NCI-H1436 treated with DMSO at 0.1 percent for 48 hours (cell line): ENCODE results near the gene SREBF2.
"Not testable (repeated sequence)": the region's sequence is repeated elsewhere in the genome, so short reads cannot be mapped to it uniquely, and the experiment has no call there.

ENCODE experiments used
- DNase-seq: peaks from one replicate; lab custom pipeline; 2025; lab: John Stamatoyannopoulos, UW

Gene SREBF2

DNA sequence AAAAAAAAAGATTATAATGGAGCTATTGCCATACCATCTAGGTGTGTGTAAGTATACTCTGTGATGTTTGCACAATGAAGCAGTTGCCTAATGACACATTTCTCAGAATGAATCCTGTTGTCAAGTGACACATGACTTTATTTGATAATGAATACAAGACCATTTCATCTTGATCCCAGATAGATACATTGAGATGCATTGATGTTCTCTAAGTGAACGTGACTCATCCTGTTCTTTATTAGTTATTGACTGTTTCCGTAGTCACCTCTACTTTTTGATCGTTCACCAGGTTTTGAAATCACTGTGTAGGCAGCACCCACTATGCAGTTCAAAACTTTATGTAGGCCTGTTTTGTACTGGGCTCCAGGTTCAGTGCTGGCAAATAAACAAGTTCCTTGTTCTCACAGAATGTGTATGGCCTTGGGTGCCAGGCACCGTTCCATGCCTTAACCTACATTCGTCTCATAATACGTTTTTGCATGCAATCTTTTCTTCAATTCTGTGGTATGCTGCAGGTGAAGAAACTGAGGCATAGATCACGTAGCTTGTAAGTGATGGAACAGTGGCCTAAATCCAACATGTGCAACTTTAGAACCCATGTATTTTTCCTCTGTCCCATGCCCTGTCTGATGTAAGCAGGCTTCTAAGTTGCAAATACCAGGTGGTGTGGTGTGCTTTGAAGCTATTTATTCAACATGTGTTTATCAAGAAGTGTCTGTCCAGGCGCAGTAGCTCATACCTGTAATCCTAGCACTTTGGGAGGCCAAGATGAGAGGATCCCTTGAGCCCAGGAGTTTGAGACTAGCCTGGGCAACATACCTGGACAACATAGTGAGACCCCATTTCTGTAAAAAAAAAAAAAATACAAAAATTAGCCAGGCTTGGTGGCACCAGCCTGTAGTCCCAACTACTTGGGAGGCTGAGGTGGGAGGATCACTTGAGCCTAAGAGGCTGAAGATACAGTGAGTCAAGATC, 10.4 kb downstream of the SREBF2 start:
- no peak for DNase-seq

DNA sequence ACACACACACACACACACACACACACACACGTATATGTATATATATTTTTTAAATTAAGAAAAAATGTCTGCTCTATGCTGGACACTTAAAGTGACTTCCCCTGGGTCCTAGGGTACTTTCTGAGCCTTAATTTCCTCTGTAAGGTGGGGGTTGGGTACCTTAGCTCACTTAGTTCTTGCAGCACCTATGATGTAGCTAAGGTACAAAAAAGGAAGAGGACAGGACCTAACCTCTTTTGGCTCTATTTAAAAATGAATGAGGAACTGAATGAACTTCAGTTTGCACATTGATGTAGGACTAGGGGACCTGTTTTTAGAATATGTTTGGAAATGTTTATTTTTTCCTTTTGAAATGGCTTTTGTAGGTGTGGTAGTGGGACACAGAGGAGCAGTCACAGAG, 11.1 kb downstream of the SREBF2 start:
- DNase-seq = no peak

DNA sequence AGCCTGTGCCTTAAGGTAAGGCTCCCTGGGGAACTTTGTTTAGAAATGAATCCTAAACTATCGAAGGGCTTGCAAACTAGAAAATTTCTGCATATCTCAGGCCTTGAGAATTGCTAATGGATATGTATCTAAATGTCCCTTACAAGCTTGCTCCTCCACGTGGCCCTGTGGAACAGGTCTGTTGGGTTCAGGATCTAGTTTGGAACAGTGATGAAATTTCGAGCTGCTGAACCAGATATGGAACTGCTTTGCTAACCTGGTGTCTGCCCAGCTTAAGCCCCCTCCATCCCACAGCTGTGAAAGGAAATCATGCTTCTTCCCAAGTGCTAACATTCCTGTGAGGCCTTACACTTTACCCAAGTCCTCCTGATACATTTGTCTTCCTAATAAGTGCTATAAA, 11.6 kb downstream of the SREBF2 start:
- DNase-seq = no peak

DNA sequence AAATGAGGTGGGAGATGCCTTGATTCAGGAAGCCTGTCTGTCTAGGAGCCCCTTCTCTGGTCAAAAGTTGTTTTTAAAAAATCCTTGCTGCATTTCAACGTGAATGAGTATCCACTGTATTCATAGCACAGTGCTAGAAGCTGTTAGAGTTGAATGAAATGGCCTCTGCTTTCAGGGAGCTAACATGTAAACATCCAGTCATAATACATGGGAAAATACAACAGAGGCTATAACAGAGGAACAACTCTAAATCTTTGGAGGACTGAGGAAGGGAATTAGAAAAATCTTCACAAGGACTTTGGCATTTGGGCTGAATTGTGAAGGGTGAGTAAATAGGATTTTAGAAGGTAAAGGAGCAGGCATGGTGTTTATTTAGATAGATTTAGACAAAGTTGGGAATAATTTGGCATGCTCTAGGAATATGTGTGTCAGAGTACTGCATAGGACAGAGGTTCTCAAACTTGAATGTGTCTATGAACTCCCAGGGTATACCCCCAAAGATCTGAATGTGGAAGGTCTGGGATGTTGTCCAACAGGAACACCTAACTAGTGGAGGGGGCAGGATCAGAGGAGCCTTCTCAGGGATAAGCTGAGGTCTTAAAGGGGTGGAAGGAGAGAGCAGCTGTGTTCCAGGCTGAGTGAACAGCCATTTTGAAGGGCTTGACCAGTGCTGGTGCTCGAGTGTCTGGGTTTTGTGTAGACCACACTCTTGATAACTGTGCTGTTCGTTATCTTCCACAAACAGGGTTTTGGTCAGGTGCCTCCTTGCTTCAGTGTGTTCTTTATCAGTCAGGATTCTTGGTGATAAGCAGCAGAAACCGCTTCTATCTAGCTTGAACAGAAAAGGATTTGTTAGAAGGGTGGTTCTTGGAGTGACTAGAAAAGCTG, 12.7 kb downstream of the SREBF2 start:
- no peak for DNase-seq

DNA sequence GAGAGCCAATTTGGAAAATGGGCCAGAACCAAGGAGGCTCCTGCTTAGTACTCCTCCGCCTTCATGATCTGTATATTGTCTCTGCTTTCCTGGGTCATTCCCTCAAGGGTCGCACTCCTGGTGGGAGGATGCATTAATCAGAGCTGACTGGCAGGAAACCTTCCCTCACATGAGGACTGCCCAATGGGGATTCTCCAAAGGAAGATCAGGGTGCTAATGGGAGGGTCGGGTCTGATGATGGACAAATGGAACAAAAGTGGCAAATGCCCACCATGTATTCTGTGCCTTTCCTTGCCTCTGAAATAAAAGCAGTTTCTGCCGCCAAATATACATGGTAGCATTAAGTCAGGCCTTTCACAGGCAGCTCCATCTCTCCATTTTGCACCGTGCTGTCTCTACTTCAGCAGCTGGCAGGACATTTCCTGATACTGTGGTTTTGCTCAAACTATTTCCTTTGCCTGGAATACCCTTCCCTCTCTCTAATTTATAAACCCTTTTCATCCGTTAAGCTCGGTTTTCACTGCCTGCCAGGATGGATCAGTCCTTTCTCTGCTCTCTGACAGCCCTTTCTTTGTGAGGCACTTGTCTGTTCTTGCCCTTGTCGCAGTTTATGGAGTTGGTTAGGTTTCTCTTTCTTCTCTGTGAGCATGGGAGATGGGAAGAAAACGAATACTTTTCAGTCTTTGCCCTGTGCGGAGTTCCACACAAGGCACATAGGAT, 13.5 kb downstream of the SREBF2 start:
- DNase-seq = no peak

DNA sequence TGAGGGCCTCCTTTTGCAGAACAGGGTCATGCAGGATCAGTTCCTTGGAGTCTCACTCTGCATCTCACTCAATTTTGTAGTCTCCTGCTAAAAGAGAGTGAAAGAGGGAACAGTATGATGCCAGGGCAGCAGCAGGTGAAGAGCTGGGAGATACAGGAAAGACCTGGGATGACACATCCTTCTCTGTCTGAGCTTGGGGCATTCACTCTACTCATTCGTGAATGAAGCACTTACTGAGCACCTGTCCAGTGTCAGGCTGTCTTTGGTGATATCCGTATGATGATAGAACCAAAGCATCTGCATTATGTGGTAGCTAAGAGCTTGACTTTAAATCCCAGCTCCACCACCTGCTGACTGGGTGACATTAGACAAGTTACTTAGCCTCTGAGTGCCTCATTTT, 14.4 kb downstream of the SREBF2 start:
- DNase-seq = no peak

DNA sequence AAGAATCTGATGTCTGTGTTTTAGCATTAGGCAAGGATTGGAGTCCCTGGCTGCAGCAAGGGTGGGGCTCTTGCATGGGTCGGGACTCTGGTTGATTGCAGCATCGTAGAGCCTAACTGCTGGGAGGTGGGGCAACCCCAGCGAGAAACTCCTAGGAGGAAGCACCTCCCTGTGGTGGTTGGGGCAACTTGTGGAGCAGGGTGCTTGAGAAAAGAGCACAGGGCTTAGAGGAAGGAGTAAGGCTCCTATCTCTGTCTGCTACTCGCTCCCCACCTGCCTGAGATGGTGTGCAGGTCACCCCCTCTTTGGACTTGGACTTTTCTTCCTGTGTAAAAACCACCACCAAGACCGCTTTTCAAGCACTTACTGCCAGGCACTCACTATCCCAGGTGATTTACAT, 15.6 kb downstream of the SREBF2 start:
- no peak for DNase-seq

DNA sequence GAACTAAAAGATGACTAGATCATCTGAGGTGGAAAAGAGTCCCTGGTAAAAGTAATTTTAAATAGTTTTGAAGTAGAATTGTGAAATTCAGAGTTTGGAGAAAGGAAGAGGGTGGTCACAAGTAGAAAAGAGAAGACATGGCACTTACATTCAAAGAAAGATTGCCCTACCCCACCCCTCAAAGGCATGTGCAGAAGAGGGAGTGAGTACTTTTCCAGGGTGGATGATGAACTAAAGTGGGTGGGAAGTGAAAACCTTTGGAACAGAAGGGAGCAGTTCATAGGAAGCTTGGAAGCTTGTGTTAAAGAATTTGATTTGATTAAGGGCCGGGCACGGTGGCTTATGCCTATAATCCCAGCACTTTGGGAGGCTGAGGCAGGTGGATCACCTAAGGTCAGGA, 23.6 kb downstream of the SREBF2 start:
- no peak for DNase-seq

DNA sequence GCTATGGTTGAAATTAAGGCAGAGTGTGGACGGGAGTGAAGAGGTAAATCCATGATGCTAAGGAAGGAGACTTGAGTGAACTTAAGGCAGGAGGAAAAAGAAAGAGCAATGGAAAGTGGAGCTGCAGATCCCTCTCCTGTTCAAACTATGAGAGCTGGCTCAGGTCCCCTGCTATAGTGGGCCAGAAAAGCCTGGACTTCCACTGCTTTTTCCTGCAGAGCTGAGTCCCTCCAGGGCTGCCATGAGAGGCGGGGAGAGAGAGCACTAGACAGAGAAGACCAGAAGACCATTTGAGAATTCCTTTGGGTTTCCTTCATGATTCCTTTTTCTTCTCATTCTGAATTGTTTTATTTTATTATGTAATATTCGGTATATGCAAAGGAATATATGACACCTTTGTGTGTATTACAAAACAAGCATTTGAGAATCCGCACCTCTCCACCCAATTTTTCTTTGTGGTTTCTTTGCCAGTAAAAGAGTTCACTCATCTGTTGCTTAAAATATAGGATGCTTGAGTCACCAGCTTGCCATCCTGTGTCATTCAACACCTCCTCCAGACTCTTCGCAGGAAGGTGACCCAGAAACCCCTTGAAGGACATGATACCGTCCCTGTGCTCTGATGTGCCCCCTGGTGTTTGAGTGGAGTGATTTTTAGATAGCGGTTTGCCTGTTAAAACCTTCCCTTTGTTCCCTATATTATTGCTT, 24.4 kb downstream of the SREBF2 start:
- DNase-seq = no peak

DNA sequence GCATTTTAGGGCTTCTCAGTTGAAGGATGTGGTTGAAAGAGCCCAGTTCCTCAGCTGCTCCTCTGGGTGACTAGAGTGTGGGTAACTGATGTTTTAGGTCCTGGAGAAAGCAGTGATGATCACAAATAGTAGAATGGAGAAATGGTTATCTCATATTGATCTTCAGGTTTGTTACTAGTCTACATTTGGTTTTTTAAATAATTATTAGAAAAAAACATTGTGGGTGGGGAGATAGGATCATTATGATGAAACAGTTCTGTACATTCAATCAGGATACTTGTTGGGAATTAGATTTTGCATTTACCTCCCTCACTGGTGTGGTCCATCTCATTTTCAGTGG, 24.9 kb downstream of the SREBF2 start:
- no peak for DNase-seq

DNA sequence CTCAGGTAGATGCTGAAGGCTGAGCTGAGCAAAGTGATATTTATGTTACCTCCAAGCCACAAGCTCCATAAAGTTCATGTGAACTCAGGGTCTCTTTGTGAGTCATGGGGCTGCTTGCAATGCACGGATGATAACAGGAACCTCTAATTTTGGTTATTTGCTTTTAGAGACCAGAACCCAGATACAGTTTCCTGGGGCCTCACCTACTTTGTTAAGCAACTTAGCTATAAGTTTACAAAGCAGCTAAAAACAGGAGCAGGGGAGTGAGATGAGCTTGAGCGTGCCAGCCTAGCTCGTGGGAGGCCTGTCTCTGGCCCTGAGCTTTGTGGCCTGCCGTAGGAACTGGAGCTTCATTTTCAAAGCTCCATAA, 29.2 kb downstream of the SREBF2 start:
- DNase-seq = no peak

DNA sequence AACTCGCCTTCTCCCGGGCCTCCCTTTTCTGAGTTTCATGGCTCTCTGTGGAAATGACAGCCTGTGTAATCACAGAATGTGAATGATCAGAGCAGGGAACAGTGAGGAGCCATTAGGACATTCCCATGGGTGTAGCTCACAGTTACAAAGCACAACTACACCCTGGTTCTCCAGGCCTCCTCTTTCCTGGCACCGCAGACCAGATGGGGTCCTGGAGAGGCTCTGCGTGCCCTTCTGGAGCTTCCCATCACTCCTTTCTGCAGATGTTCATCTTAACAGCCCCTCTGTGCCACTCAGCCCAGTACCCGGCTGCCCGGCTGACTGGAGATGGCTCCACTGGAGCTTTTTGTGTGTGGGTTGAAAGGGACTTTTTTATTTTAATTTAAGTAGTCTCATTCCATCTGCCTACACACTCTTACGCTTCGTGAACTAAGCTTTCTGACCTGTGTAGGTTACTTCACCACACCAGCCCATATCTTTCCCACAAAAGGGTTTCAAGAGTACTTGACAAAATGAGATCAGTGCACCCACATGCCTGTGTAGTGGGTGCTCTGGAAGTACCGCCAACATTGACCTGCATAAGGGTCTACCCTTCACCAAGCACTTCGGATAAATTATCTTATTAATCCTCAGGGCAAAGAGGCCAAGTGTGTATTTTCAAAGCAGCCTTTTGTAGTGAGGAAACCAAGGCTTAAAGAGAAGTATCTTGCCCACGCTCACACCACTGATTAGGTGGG, 29.8 kb downstream of the SREBF2 start:
- DNase-seq = no peak

DNA sequence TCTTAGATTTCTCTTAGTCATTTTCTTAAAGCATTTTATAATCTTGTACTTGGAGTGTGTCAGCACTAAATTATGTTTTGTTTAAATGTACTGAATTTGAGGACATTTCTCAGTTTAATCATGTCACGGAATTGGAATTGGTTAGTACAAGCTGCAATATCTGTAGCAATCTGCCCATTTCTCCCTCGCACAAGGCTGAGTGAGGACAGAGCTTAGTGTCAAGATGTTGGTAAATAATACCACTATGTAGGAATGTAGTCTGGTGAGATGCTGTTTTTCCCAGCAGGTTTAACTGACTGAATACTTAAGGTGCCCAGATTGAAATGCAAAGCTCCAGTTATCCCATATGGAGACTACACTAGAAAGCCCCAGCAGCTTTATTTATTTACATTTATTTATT, 30.6 kb downstream of the SREBF2 start:
- DNase-seq = no peak

DNA sequence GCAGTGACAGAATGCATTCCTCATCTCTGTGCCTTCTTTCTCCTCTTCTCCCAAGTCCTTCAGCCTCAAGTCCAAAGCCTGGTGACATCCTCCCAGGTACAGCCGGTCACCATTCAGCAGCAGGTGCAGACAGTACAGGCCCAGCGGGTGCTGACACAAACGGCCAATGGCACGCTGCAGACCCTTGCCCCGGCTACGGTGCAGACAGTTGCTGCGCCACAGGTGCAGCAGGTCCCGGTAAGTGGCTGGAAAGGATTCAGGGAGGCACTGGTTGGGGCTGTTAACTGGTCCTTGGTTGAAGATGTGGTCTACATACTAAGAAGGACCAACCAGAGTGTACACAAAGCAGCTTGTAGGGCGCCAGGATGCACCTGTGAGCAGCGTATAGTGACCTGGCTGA, 35.7 kb downstream of the SREBF2 start:
- no peak for DNase-seq

DNA sequence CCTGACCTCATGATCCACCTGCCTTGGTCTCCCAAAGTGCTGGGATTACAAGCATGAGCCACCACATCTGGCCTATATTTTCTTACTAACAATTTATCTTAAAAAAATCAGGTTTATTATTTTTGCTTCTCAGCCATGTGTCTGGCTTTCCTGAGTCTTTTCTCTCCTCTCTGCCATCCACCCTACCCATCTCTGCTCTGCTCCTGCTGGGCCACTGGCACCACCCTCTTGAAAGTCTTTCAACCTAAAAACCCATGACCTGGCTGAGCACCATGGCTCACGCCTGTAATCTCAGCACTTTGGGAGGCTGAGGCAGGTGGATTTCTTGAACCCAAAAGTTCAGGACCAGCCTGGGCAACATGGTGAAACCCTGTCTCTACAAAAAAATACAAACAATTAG, 37.2 kb downstream of the SREBF2 start:
- DNase-seq = not testable (repeated sequence)

DNA sequence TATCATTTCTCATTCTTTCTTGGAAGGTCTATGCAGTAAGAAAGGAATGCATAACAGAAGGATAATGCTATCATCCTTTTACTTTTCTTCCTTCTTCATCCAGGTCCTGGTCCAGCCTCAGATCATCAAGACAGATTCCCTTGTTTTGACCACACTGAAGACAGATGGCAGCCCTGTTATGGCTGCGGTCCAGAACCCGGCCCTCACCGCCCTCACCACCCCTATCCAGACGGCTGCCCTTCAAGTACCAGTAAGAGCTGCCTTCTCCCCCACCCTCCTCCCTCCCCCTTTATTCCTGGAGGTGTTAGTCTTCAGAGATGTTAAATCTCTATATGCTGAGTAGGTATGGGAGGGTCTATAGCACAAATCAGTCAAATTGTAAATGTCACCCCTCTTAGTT, 37.9 kb downstream of the SREBF2 start:
- DNase-seq = no peak

DNA sequence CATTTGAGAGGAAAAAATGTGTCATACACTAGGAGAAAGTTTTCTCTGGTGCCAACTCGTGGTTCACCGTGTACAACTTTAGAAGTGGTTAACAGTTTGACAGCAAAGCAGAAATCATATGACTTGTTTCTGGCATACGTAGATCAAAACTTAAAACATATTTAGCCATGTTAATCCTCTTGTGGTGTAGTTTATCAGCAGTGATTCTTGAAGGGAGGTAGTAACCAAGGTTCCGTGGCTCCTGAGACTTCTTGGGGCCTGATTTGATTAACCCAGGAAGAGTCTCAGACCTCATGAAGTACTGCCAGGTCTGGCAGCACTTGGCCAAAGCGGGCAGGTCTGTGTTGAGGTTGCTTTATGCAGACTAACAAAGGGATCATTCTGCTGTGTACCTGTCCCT, 40.5 kb downstream of the SREBF2 start:
- no peak for DNase-seq

DNA sequence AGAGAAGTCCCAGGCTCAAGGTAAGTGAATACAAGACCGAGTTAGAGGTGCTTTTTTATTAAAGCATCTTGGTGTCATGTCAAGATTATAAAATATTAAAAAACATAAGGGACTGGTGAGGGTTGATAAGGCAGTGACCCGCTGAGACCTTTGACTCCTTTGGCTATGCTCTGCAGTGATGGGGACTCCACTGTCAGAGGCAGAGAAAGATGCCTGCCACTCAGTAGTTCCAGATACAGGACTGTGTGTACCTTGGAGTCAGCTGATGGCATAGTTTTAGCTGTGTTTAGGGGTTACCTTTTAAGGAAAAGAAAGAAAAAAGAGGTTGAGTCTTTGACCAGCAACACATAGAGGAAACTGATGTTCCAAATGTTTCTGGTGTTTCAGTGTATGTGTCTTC, 41.2 kb downstream of the SREBF2 start:
- DNase-seq = no peak

DNA sequence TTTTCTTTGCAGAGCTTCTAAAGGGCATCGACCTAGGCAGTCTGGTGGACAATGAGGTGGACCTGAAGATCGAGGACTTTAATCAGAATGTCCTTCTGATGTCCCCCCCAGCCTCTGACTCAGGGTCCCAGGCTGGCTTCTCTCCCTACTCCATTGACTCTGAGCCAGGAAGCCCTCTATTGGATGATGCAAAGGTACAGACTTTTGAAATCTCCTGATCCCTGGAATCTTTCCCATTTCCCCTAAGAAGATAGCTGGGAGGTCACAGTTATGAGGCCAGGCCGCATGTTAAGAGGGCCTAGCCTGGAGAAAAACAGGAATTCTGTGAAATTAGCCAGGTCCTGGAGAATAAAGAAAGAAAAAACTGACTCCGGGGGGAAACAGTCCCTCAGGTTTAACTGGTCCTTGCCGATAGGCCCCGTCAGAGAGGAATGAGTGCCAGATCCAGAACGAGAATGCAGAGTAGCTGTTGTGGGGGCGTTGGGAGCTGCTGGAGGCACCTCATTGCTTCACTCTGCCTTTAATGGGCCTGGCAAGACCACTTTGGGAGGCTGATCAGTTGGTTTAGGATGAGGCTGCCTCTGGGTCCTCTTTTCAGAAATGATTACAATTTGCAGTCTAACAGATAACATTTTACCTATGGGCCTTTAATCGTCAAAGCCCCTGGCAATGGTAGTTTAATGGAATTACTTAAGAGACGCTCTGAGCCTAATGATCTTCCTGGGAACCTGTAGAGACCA, 42.8 kb downstream of the SREBF2 start:
- DNase-seq = no peak

DNA sequence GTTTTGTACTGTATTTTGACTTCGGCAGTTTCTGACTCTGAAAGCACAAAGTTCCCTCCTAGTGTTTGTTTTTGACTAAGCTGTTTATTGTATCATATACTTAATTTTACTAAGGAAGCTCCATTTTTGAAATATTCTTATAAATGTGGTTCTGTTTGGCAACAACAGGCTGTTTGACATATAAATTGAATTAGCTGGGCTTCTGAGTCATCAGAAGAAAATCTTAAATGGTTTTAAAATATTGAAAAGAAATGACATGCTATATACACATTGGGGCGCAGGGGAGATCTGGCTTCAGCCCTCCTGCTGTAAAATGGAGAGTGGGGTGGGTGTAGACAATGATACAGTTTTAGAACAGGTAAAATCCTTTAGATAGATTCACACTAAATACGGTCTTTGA, 43.4 kb downstream of the SREBF2 start:
- DNase-seq = no peak

DNA sequence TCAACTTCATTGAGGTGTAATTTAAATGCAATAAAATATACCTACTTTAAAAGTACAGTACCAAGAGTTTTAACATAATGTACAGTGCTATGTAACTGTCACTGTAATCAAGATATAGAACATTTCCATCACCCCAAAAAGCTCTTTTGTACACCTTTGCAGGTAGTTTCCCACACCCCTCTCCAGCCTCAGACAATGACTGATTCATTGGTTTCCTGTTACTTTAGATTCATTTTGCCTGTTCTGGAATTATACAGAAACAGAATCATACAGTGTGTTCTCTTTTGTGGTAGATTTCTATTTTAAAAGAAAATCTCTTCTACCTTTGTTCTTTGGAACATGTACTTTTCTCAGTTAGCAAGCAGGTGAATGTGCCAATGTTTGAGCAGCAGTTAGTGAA, 43.8 kb downstream of the SREBF2 start:
- DNase-seq = no peak
